ENCODE results near the gene ATP8A1. TPM values are rescaled to one million over a fixed set of nuclear protein-coding genes. Genes with fewer than 3 reads are reported as not detected.

Gene ATP8A1
- total RNA-seq, 2 donors from 2014 or later: 17.9 to 18.7 TPM

GRCh38 chr4:42398171-42398870 lies 258.6 kb downstream of the ATP8A1 start:
- H3K4me1 ChIP-seq (ENCODE audit: control insufficient read depth, insufficient read depth, low read length): no peaks in the 10 kb centered on the region
- H3K36me3 ChIP-seq (ENCODE audit: control insufficient read depth, insufficient read depth, low read length): no peaks in the 10 kb centered on the region
- DNase-seq: peak; percentile 83
- H3K27ac ChIP-seq (ENCODE audit: low read depth, low read length): no peak overlapping the region
- peak overlapping the region; percentile 81 for H3K4me3 Mint-ChIP-seq
- peak overlapping the region; percentile 39 for H3K27ac Mint-ChIP-seq
- peaks cover 68% of the 10 kb centered on the region for H3K27me3 ChIP-seq (ENCODE audit: control insufficient read depth, insufficient read depth, low read length, poor library complexity, severe bottlenecking)
- H3K4me1 Mint-ChIP-seq: peaks cover 35% of the 10 kb centered on the region
- TF ChIP-seq CTCF (conservative IDR thresholded peaks at IDR 0.05): peak; percentile 67
- WGBS, 2 experiments (ENCODE audit: insufficient coverage in 1 of 2, insufficient read length in 1 of 2): 0 to 1% methylated on average over 40 to 60 of the region's 60 CpGs
- no peaks in the 10 kb centered on the region for H3K9me3 ChIP-seq (ENCODE audit: control insufficient read depth, low read length)
- H3K36me3 Mint-ChIP-seq (ENCODE audit: low read depth): peaks cover 15% of the 10 kb centered on the region
- H3K9me3 Mint-ChIP-seq: no peaks in the 10 kb centered on the region
- peaks cover 77% of the 10 kb centered on the region for H3K27me3 Mint-ChIP-seq (ENCODE audit: insufficient read depth)
- H3K4me3 ChIP-seq (ENCODE audit: low read length): peak overlapping the region; percentile 92
- H3K9ac ChIP-seq (ENCODE audit: extremely low read depth, low read length, poor library complexity, severe bottlenecking): no peak overlapping the region

GRCh38 chr4:42397635-42398170 lies 259.2 kb downstream of the ATP8A1 start:
- WGBS, 2 experiments (ENCODE audit: insufficient coverage in 1 of 2, insufficient read length in 1 of 2): 0% methylated on average over 15 to 52 of the region's 52 CpGs
- H3K4me1 ChIP-seq (ENCODE audit: control insufficient read depth, insufficient read depth, low read length): no peaks in the 10 kb centered on the region
- H3K27me3 ChIP-seq (ENCODE audit: control insufficient read depth, insufficient read depth, low read length, poor library complexity, severe bottlenecking): peaks cover 68% of the 10 kb centered on the region
- TF ChIP-seq CTCF (conservative IDR thresholded peaks at IDR 0.05): no peak
- DNase-seq: no peak
- Mint-ChIP-seq H3K9me3 (no peaks in the 10 kb centered on the region), H3K4me3 (peak overlapping the region; percentile 81), H3K36me3 (ENCODE audit: low read depth) (peaks cover 12% of the 10 kb centered on the region), H3K4me1 (peaks cover 35% of the 10 kb centered on the region), H3K27me3 (ENCODE audit: insufficient read depth) (peaks cover 81% of the 10 kb centered on the region), H3K27ac (no peak overlapping the region)
- H3K9me3 ChIP-seq (ENCODE audit: control insufficient read depth, low read length): no peaks in the 10 kb centered on the region
- H3K4me3 ChIP-seq (ENCODE audit: low read length): peak overlapping the region; percentile 92
- no peak overlapping the region for H3K27ac ChIP-seq (ENCODE audit: low read depth, low read length)
- H3K9ac ChIP-seq (ENCODE audit: extremely low read depth, low read length, poor library complexity, severe bottlenecking): no peak overlapping the region
- no peaks in the 10 kb centered on the region for H3K36me3 ChIP-seq (ENCODE audit: control insufficient read depth, insufficient read depth, low read length)

GRCh38 chr4:42396752-42397634 lies 259.9 kb downstream of the ATP8A1 start, which contains the start of gene SHISA3:
TSS of gene SHISA3 (plus strand) at chr4:42397488. CDS start at chr4:42398057, 569 bp downstream.
- H3K9me3 ChIP-seq (ENCODE audit: control insufficient read depth, low read length): no peaks in the 10 kb centered on the region
- peak within 1 kb of the TSS; percentile 92 for H3K4me3 ChIP-seq (ENCODE audit: low read length)
- peaks cover 68% of the 10 kb centered on the region for H3K27me3 ChIP-seq (ENCODE audit: control insufficient read depth, insufficient read depth, low read length, poor library complexity, severe bottlenecking)
- peak; percentile 86 for DNase-seq
- Mint-ChIP-seq H3K27ac (no peak within 1 kb of the TSS), H3K4me3 (peak within 1 kb of the TSS; percentile 81), H3K36me3 (ENCODE audit: low read depth) (peaks cover 9% of the 10 kb centered on the region), H3K9me3 (no peaks in the 10 kb centered on the region), H3K27me3 (ENCODE audit: insufficient read depth) (peaks cover 81% of the 10 kb centered on the region), H3K4me1 (peaks cover 38% of the 10 kb centered on the region)
- H3K4me1 ChIP-seq (ENCODE audit: control insufficient read depth, insufficient read depth, low read length): no peaks in the 10 kb centered on the region
- no peak within 1 kb of the TSS for H3K27ac ChIP-seq (ENCODE audit: low read depth, low read length)
- TF ChIP-seq CTCF (conservative IDR thresholded peaks at IDR 0.05): no peak
- H3K9ac ChIP-seq (ENCODE audit: extremely low read depth, low read length, poor library complexity, severe bottlenecking): no peak within 1 kb of the TSS
- H3K36me3 ChIP-seq (ENCODE audit: control insufficient read depth, insufficient read depth, low read length): no peaks in the 10 kb centered on the region
- WGBS, 2 experiments (ENCODE audit: insufficient coverage in 1 of 2, insufficient read length in 1 of 2): 2 to 5% methylated on average over 19 to 61 of the region's 61 CpGs

Measured in endodermal cell (in vitro differentiated cells).